ENCODE results near the gene CT47A1.
"Not testable (repeated sequence)": the region's sequence is repeated elsewhere in the genome, so short reads cannot be mapped to it uniquely, and the experiment has no call there.

Gene CT47A1

GRCh38 chrX:120985660-120986059, at the start of gene CT47A1:
Gene CT47A1 (minus strand): TSS chrX:120985760. CDS start chrX:120985529, 231 bp downstream.
- DNase-seq: not testable (repeated sequence)

- no peak for DNase-seq
Observed at GRCh38 chrX:121032531-121032930, 47.0 kb upstream of the CT47A1 start.

GRCh38 chrX:121030083-121030482, 44.5 kb upstream of the CT47A1 start:
- DNase-seq: no peak

GRCh38 chrX:121028419-121028818, 42.9 kb upstream of the CT47A1 start:
- no peak for DNase-seq

- DNase-seq: no peak
Observed at GRCh38 chrX:121014826-121015225, 29.3 kb upstream of the CT47A1 start.

GRCh38 chrX:121013897-121014455, 28.4 kb upstream of the CT47A1 start:
- no peak for DNase-seq

GRCh38 chrX:121011254-121011653, 25.7 kb upstream of the CT47A1 start:
- DNase-seq: no peak

GRCh38 chrX:121010218-121010617, 24.7 kb upstream of the CT47A1 start:
- DNase-seq: no peak

GRCh38 chrX:121009764-121010163, 24.2 kb upstream of the CT47A1 start:
- no peak for DNase-seq

GRCh38 chrX:121008920-121009319, 23.4 kb upstream of the CT47A1 start:
- no peak for DNase-seq

GRCh38 chrX:121000589-121000988, 15.0 kb upstream of the CT47A1 start:
- no peak for DNase-seq

- DNase-seq: no peak
Observed at GRCh38 chrX:120999413-120999812, 13.9 kb upstream of the CT47A1 start.

GRCh38 chrX:120956500-120956899, 29.1 kb downstream of the CT47A1 start, which contains the start of gene CT47A7:
Gene CT47A7 (minus strand): TSS chrX:120956600. CDS start chrX:120956345, 255 bp downstream.
- DNase-seq: not testable (repeated sequence)
